GM18511 (cell line): ENCODE data around the gene KLK5.
"Not testable (repeated sequence)": the region's sequence is repeated elsewhere in the genome, so short reads cannot be mapped to it uniquely, and the experiment has no call there.

ENCODE experiments used
- ATAC-seq: cut with Tn5 transposase; IDR thresholded peaks from one replicate; pipeline ENCODE4 v1.9.1; 2021; ENCODE audit warnings: mild to moderate bottlenecking, moderate library complexity; ENCODE audit not compliant: unreplicated experiment

Gene KLK5

DNA sequence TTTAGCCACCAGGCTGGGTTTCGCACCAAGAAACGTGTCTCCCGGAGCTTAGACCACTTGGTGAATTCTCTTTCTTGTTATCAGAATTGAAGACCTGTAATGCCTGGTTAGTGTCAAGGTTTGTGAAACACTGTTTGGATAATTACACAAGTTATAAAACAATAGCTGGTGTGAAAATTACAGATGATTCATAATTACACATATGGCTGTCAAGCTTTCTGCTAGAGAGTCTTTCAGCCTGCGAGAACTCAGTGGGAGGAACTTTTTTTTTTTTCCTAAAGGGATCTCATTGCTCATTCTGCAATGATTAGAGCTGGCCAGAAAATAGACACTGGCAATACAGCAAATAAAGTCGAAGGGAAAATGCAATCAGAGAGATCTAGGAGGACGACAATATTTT, 28.3 kb downstream of the KLK5 start:
- no peak for ATAC-seq

DNA sequence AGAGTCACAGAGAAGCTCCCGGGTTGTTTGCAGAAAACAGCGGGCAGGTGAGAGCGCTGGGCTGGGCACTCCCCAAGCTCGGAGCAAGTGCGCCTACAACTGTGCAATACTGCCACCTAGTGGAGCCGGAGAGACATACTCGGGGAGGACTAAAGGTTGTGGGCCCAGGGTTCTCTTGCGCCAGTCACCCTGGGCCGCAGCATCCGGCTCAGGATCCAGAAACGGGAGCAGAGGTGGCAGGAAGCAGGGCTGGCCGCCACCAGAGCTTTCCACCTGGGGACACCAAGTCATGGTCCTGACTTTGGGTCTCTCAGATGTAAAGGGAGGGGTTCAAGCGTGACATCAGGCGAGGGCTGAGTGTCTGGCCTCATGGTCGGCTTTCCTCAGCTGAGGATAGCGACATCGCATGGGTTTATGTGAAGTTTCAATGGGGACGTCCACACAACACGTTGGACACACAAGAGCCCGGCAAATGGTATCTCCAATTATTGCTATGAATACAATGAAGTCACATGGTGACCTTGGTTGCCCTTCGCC, 30.5 kb downstream of the KLK5 start:
- ATAC-seq, result peak; percentile 69

- ATAC-seq, result peak; percentile 16
These were observed 31.2 kb downstream of the KLK5 start for GRCh38 chr19:50921426-50922316.

GRCh38 chr19:50916069-50916468, 36.8 kb downstream of the KLK5 start:
- ATAC-seq, result no peak

- ATAC-seq, result no peak
These were observed 39.8 kb downstream of the KLK5 start for GRCh38 chr19:50912727-50913716.

DNA sequence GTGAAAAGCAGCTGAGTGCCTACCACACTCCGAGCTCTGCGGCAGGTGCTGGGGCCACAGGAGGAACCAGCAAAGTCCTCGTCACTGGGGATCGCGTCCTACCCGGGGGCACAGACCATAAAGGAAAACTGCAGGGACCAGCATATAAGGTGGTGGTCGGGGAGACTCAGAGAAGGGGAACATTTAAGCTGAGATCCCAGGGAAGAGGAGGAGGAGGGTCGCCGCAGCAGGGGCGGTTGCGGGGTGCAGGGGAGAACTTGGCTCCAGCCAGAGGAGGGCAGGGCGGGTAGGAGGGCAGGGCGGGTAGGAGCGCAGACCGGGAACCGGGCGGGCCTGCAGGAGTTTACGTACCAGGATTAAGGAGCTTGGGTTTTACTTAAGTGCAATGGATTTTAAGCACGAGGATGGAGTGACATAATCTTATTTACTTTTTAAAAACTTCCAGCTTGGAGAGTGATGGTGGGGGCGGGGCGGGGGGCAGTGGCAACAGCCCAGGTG, 40.7 kb downstream of the KLK5 start:
- ATAC-seq, result no peak

DNA sequence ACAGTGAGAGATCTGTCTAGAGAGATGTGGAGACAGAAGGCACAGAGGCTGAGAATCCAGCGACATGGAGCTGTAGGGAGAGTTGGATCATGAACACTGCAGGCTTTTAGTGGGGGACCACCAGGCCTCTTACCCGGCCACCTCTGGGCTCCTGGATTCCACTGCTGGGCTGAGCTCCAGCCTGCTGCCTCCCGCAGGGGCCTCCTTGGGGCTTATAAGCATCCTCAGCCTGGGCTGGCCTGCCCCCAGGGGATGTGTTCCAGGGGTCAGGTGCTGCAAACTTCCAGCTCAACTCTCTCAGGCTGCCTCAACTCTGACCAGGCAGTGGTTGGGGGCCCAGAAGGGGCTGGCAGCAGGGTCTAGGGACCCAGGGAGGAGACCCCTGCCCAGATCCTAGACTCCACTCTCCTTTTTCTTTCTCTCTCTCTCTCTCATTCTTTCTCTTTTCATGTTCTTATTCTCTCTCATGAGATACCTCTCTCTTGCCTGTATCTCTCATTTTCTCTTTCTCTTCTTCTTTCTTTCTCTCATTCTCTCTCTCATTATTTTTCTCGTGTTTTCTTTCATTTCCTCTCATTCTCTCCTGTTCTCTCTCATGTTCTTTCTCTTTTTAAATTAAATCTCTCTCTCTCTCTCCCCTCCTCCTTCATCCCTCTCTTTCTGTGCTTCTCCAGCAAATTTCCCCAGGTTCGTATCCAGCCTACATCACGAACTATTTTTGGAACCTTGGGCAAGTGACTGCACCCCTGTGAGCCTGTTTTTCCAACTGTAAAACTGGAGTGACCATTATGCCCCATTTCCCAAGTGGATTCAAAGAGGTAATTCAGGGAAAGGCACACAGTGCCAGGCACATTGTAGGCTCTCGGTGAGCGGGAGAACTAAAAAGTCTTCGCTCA, 41.4 kb downstream of the KLK5 start, which contains the start of gene KLK4:
Gene KLK4, minus strand, starts transcription at position 190 of the 896 bp plus-strand sequence. CDS start 657 bp downstream, outside the sequence.
- ATAC-seq, result no peak

GRCh38 chr19:50910722-50911121, 42.1 kb downstream of the KLK5 start:
- no peak for ATAC-seq

GRCh38 chr19:50909240-50910070, 43.4 kb downstream of the KLK5 start:
- no peak for ATAC-seq

- no peak for ATAC-seq
These were observed 44.5 kb downstream of the KLK5 start for GRCh38 chr19:50908336-50908735.

- no peak for ATAC-seq
These were observed 46.6 kb downstream of the KLK5 start for GRCh38 chr19:50906217-50906616.

GRCh38 chr19:50902640-50903039, 50.2 kb downstream of the KLK5 start:
- ATAC-seq, result no peak

GRCh38 chr19:50899569-50899968, 53.3 kb downstream of the KLK5 start:
- no peak for ATAC-seq

- no peak for ATAC-seq
These were observed 54.8 kb downstream of the KLK5 start for GRCh38 chr19:50898018-50898417.

GRCh38 chr19:50897612-50898011, 55.2 kb downstream of the KLK5 start:
- no peak for ATAC-seq

- ATAC-seq, result peak; percentile 27
These were observed 55.6 kb downstream of the KLK5 start for GRCh38 chr19:50897191-50897607.

- ATAC-seq, result peak; percentile 95
These were observed 56.1 kb downstream of the KLK5 start for GRCh38 chr19:50896591-50897190.

GRCh38 chr19:50896089-50896590, 56.7 kb downstream of the KLK5 start:
- not testable (repeated sequence) for ATAC-seq
